Testis (tissue), 3 donors: Measurements from ENCODE around the gene HSPA8. TPM values are rescaled to one million over a fixed set of nuclear protein-coding genes. Genes with fewer than 3 reads are reported as not detected.

Source experiments
- DNase-seq: peaks from one replicate; pipeline ENCODE4 v3.0.0-alpha.2; 2019
- H3K27ac ChIP-seq, 2 donors: fragments of 200-600 bp; sonication (generic); one replicate each; pipeline ENCODE4 v1.5.1; 2019
- H3K27me3 ChIP-seq: fragments of 200-600 bp; sonication (generic); one replicate; pipeline ENCODE4 v1.5.1; 2019
- H3K36me3 ChIP-seq: fragments of 200-600 bp; sonication (generic); one replicate; pipeline ENCODE4 v1.5.1; 2017; ENCODE audit warnings: low read depth; ENCODE audit errors: missing control alignments
- H3K4me1 ChIP-seq: fragments of 200-600 bp; sonication (generic); one replicate; pipeline ENCODE4 v1.5.1; 2019
- H3K4me3 ChIP-seq, 2 donors: fragments of 200-600 bp; sonication (generic); one replicate each; pipeline ENCODE4 v1.5.1; 2017 to 2019
- H3K9me3 ChIP-seq: fragments of 200-600 bp; sonication (generic); one replicate; pipeline ENCODE4 v1.5.1; 2017
- CTCF ChIP-seq, 3 experiments: fragments of 450-650 bp in 2 of 3; fragments of 200-600 bp in 1 of 3; sonication (generic) in 1 of 3; IDR thresholded peaks; one replicate each; pipeline ENCODE4 v1.5.1; 2016 to 2019; ENCODE audit warnings: antibody characterized with exemption in 3 of 3, mild to moderate bottlenecking in 2 of 3, moderate library complexity in 1 of 3
- POLR2A ChIP-seq: fragments of 450-650 bp; IDR thresholded peaks from one replicate; pipeline ENCODE4 v1.6.1; 2017; ENCODE audit warnings: antibody characterized with exemption, mild to moderate bottlenecking, moderate library complexity
- WGBS, 2 donors: methylation state at CpG; one replicate each; pipeline ENCODE4 v1.1.5; 2018; 5-methylcytosine and 5-hydroxymethylcytosine counted together
- intact Hi-C: fragments of 100-400 bp; cut with DNase I; formaldehyde crosslinking; loops from one replicate; pipeline ENCODE4 v1.15.1; 2023; ENCODE audit warnings: low total_unique reads
- polyA plus RNA-seq: library from polyadenylated mRNA; stranded (reverse); fragments of 350-450 nt; fragmentation: Illumina TruSeq; extraction: RNeasy Lipid Tissue Mini Kit (QIAGEN cat#74804); gene quantifications from one replicate; pipeline ENCODE4 v1.2.3, GENCODE V29; 2014; ENCODE audit warnings: low read depth, low replicate concordance; ENCODE audit not compliant: insufficient read depth
- total RNA-seq, 2 donors: library from RNA; depleted of rRNA; stranded (reverse); fragments of >200 nt; gene quantifications; one replicate each; pipeline ENCODE4 v1.2.3, GENCODE V29; 2016

Gene HSPA8
- total and polyA plus RNA-seq, 3 donors from 2014 or later = 863 to 1,106 (median 1,081) TPM

DNA sequence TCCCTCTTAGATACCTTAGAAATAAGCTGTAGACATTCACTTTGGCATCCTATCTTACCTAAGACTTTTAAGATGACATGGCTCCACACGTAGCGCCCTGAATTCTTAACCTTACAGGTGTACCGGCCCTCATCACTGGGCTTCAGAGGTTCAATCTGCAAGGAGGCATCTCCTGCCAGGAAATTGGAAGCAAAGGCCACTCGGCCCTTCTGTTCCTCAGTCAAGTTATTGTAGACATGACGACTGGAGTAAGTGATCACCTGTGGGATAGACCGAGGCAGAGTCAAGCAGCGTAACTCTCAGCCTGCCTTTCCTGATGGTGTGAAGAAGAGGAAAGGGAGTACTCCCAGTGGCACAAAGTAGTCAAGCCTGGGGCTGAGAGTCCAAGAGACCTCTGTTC is 22.5 kb upstream of the HSPA8 start:
- H3K4me1 ChIP-seq = no peaks in the 10 kb centered on the region
- TF ChIP-seq POLR2A (no peak), CTCF (IDR thresholded peaks at IDR 0.05) (no peak)
- H3K9me3 ChIP-seq = no peaks in the 10 kb centered on the region
- H3K27ac ChIP-seq = no peak overlapping the region
- no peaks in the 10 kb centered on the region for H3K36me3 ChIP-seq
- WGBS, 2 donors = 94 to 95% methylated on average over 7 of the region's 7 CpGs
- intact Hi-C loops = no loop called here
- H3K4me3 ChIP-seq = no peak overlapping the region
- no peaks in the 10 kb centered on the region for H3K27me3 ChIP-seq
- no peak for DNase-seq

GRCh38 chr11:123083623-123084029 is 21.7 kb upstream of the HSPA8 start:
- TF ChIP-seq POLR2A (no peak), CTCF (IDR thresholded peaks at IDR 0.05) (no peak)
- WGBS, 2 donors = 25 to 55% methylated on average over 4 of the region's 4 CpGs
- DNase-seq = peak; percentile 83
- H3K4me1 ChIP-seq = no peaks in the 10 kb centered on the region
- intact Hi-C loops = no loop called here
- no peaks in the 10 kb centered on the region for H3K27me3 ChIP-seq
- no peaks in the 10 kb centered on the region for H3K36me3 ChIP-seq
- H3K4me3 ChIP-seq = no peak overlapping the region
- H3K27ac ChIP-seq = no peak overlapping the region
- no peaks in the 10 kb centered on the region for H3K9me3 ChIP-seq

DNA sequence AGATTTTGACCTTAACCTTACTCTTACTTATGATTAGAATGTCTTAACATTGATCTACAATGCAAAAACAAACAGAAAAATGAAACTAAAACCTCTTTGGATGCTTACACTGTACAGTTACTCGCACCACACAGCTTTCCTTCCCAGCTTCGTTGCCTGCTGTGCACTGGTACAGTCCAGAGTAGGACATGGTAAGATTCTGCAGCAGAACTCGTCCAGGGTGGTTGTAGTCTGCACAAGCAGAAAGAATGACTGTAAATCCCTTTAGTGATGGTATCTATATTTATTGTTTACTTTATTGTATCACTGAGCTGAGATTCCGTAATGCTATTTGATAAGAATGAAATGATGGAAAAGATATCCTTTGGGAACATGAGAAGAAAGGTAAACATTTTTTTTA is 21.0 kb upstream of the HSPA8 start:
- H3K4me1 ChIP-seq = no peaks in the 10 kb centered on the region
- H3K9me3 ChIP-seq = no peaks in the 10 kb centered on the region
- no peak for DNase-seq
- no peak for TF ChIP-seq POLR2A
- no peak for TF ChIP-seq CTCF (IDR thresholded peaks at IDR 0.05)
- H3K27me3 ChIP-seq = no peaks in the 10 kb centered on the region
- 76 to 77% methylated on average over 4 of the region's 4 CpGs for WGBS, 2 donors
- H3K36me3 ChIP-seq = no peaks in the 10 kb centered on the region
- no peak overlapping the region for H3K27ac ChIP-seq
- intact Hi-C loops = no loop called here
- H3K4me3 ChIP-seq = no peak overlapping the region

DNA sequence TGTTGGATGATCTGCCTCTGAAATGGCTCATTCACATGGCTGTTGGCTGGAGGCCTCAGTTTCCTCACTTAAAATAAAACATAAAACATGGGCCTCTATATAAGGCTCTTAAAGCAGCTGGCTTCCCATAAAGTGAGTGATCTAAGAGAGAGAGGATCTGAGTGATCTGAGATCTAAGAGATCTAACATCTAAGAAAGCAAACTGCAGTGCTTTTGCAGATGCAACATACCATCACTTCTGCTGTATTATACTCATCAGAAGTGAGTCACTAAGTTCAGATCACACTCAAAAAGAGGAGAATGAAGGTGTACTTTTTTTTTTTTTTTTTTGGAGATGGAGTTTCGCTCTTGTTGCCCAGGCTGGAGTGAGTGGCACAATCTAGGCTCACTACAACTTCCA is 18.1 kb upstream of the HSPA8 start:
- intact Hi-C loops = no loop called here
- no peak overlapping the region for H3K27ac ChIP-seq
- no peaks in the 10 kb centered on the region for H3K27me3 ChIP-seq
- 89 to 100% methylated on average over 1 of the region's 1 CpG for WGBS, 2 donors
- no peaks in the 10 kb centered on the region for H3K9me3 ChIP-seq
- DNase-seq = no peak
- no peaks in the 10 kb centered on the region for H3K36me3 ChIP-seq
- TF ChIP-seq POLR2A (no peak), CTCF (IDR thresholded peaks at IDR 0.05) (no peak)
- H3K4me3 ChIP-seq = no peak overlapping the region
- H3K4me1 ChIP-seq = no peaks in the 10 kb centered on the region

GRCh38 chr11:123076484-123076883 is 14.5 kb upstream of the HSPA8 start:
- H3K4me1 ChIP-seq = no peaks in the 10 kb centered on the region
- H3K36me3 ChIP-seq = no peaks in the 10 kb centered on the region
- no peak overlapping the region for H3K27ac ChIP-seq
- intact Hi-C loops = no loop called here
- no peak for DNase-seq
- H3K4me3 ChIP-seq = no peak overlapping the region
- no peaks in the 10 kb centered on the region for H3K9me3 ChIP-seq
- H3K27me3 ChIP-seq = no peaks in the 10 kb centered on the region
- TF ChIP-seq CTCF (IDR thresholded peaks at IDR 0.05) (no peak), POLR2A (no peak)
- WGBS, 2 donors = 60 to 62% methylated on average over 2 of the region's 2 CpGs
